ENCODE results near the gene SP1.
"Not testable (repeated sequence)": the region's sequence is repeated elsewhere in the genome, so short reads cannot be mapped to it uniquely, and the experiment has no call there.

Gene SP1

GRCh38 chr12:53361638-53362037, 18.3 kb upstream of the SP1 start:
- not testable (repeated sequence) for DNase-seq (ENCODE audit: low read depth)

- peak; percentile 36 for DNase-seq (ENCODE audit: low read depth)
Observed at GRCh38 chr12:53365245-53365904, 14.6 kb upstream of the SP1 start.

GRCh38 chr12:53373554-53374133, 6.3 kb upstream of the SP1 start:
- peak; percentile 26 for DNase-seq (ENCODE audit: low read depth)

GRCh38 chr12:53374277-53374676, 5.7 kb upstream of the SP1 start:
- not testable (repeated sequence) for DNase-seq (ENCODE audit: low read depth)

- no peak for DNase-seq (ENCODE audit: low read depth)
Observed at GRCh38 chr12:53376747-53377146, 3.2 kb upstream of the SP1 start.

- DNase-seq (ENCODE audit: low read depth): no peak
Observed at GRCh38 chr12:53378222-53378621, 1.8 kb upstream of the SP1 start.

GRCh38 chr12:53378724-53379388, 1.1 kb upstream of the SP1 start:
- no peak for DNase-seq (ENCODE audit: low read depth)

GRCh38 chr12:53379389-53380103, 430 bp upstream of the SP1 start:
- DNase-seq (ENCODE audit: low read depth): peak; percentile 100

GRCh38 chr12:53380794-53381730, 1.1 kb downstream of the SP1 start:
- peak; percentile 70 for DNase-seq (ENCODE audit: low read depth)

- DNase-seq (ENCODE audit: low read depth): peak; percentile 68
Observed at GRCh38 chr12:53381731-53382630, 2.0 kb downstream of the SP1 start.

- peak; percentile 17 for DNase-seq (ENCODE audit: low read depth)
Observed at GRCh38 chr12:53383258-53383657, 3.3 kb downstream of the SP1 start.

- not testable (repeated sequence) for DNase-seq (ENCODE audit: low read depth)
Observed at GRCh38 chr12:53386381-53386780, 6.4 kb downstream of the SP1 start.

- DNase-seq (ENCODE audit: low read depth): no peak
Observed at GRCh38 chr12:53388932-53389331, 9.0 kb downstream of the SP1 start.

GRCh38 chr12:53389702-53390101, 9.7 kb downstream of the SP1 start:
- DNase-seq (ENCODE audit: low read depth): no peak

- DNase-seq (ENCODE audit: low read depth): peak; percentile 21
Observed at GRCh38 chr12:53391724-53392123, 11.7 kb downstream of the SP1 start.

GRCh38 chr12:53399896-53400295, 19.9 kb downstream of the SP1 start:
- DNase-seq (ENCODE audit: low read depth): no peak

- not testable (repeated sequence) for DNase-seq (ENCODE audit: low read depth)
Observed at GRCh38 chr12:53402351-53402750, 22.4 kb downstream of the SP1 start.

- DNase-seq (ENCODE audit: low read depth): no peak
Observed at GRCh38 chr12:53402871-53403270, 22.9 kb downstream of the SP1 start.

- no peak for DNase-seq (ENCODE audit: low read depth)
Observed at GRCh38 chr12:53410951-53411350, 31.0 kb downstream of the SP1 start.

GRCh38 chr12:53413485-53414204, 33.7 kb downstream of the SP1 start:
- no peak for DNase-seq (ENCODE audit: low read depth)

All from EH (cell line).